HepG2 (cell line): Measurements from ENCODE around the gene MNX1. TPM values are rescaled to one million over a fixed set of nuclear protein-coding genes. Genes with fewer than 3 reads are reported as not detected.

ENCODE experiments used
- ATAC-seq: fragments of 200-7000 bp; cut with Tn5 transposase; 3 replicates; pipeline ENCODE4 v1.9.1; 2020; ENCODE audit warnings: mild to moderate bottlenecking, moderate library complexity
- BruUV-seq: library from RNA; stranded (reverse); fragments of 400-500 nt; replicated peaks from 2 replicates; lab custom pipeline; 2021; lab: Mats Ljungman, UMichigan
- CTCF ChIA-PET: fragments of 300-600 bp; formaldehyde crosslinking; extraction: SDS; loops from one replicate; lab custom pipeline; 2021; ENCODE audit warnings: low total read pairs, inconsistent platforms, low intra/inter-chr PET ratio; lab: Yijun Ruan, JAX
- POLR2A ChIA-PET: fragments of 350-600 bp; sonication (Branson Sonifier 250); formaldehyde crosslinking; loops from one replicate; lab custom pipeline; 2020; ENCODE audit warnings: antibody characterized with exemption, inconsistent platforms; lab: Yijun Ruan, JAX
- DNase-seq: peaks from one replicate; pipeline ENCODE4 v3.0.0-alpha.2; 2015; ENCODE audit warnings: low spot score
- FAIRE-seq: peaks from 3 replicates; lab custom pipeline; 2011; peaks lifted over from hg19 to GRCh38; lab: Jason Lieb, UNC
- H2AFZ ChIP-seq: one replicate; pipeline ENCODE4 v1.6.1; 2011; ENCODE audit warnings: low read length, inconsistent platforms
- H3K27ac ChIP-seq: fragments of 300-600 bp; 3 replicates; pipeline ENCODE4 v1.8.0; 2011; ENCODE audit warnings: mixed run types, mild to moderate bottlenecking, mixed read lengths, low read length, inconsistent platforms; ENCODE audit not compliant: insufficient read depth; ENCODE audit errors: extremely low read length
- H3K27me3 ChIP-seq, 2 experiments: fragments of 200-600 bp in 1 of 2; 2 replicates in 1 of 2; 3 replicates in 1 of 2; pipeline versions ENCODE4 v1.6.0 to v1.8.0; 2011; ENCODE audit warnings: low read length in 2 of 2, mild to moderate bottlenecking in 2 of 2, moderate library complexity in 2 of 2, inconsistent platforms in 1 of 2; ENCODE audit not compliant: insufficient read depth in 2 of 2, control insufficient read depth in 1 of 2
- H3K36me3 ChIP-seq, 2 experiments: fragments of 200-600 bp in 1 of 2; replicated peaks in 1 of 2; 2 replicates in 1 of 2; 3 replicates in 1 of 2; pipeline versions ENCODE4 v1.5.1 to v1.8.0; 2011; ENCODE audit warnings: low read length in 2 of 2, inconsistent platforms in 1 of 2; ENCODE audit not compliant: insufficient read depth in 2 of 2, control insufficient read depth in 1 of 2
- H3K4me1 ChIP-seq: 2 replicates; pipeline ENCODE4 v1.5.1; 2012; ENCODE audit warnings: low read length, inconsistent platforms; ENCODE audit not compliant: insufficient read depth
- H3K4me2 ChIP-seq: 2 replicates; pipeline ENCODE4 v1.6.0; 2011; ENCODE audit warnings: low read depth, low read length, inconsistent platforms
- H3K4me3 ChIP-seq, 3 experiments: fragments of 200-600 bp in 1 of 3; sonication (generic), shearing (Covaris generic) in 1 of 3; replicated peaks in 1 of 3; 2 replicates each; pipeline ENCODE4 v1.5.1; 2011 to 2016; ENCODE audit warnings: low read length in 3 of 3, inconsistent platforms in 2 of 3, low read depth in 2 of 3, mild to moderate bottlenecking in 2 of 3, control low read depth in 1 of 3, mixed read lengths in 1 of 3; ENCODE audit not compliant: insufficient read depth in 1 of 3
- H3K79me2 ChIP-seq: one replicate; pipeline ENCODE4 v1.6.1; 2011; ENCODE audit warnings: low read length, inconsistent platforms; ENCODE audit not compliant: insufficient read depth
- H3K9ac ChIP-seq: 2 replicates; pipeline ENCODE4 v1.6.0; 2011; ENCODE audit warnings: mild to moderate bottlenecking, low read depth, low read length, inconsistent platforms; ENCODE audit not compliant: insufficient read depth
- H3K9me3 ChIP-seq: 2 replicates; pipeline ENCODE4 v1.5.1; 2012; ENCODE audit warnings: mild to moderate bottlenecking, low read length
- H4K20me1 ChIP-seq: 2 replicates; pipeline ENCODE4 v1.6.0; 2011; ENCODE audit warnings: inconsistent platforms, mild to moderate bottlenecking, low read length, moderate library complexity; ENCODE audit not compliant: insufficient read depth
- ARNT2 ChIP-seq: sonication (generic); formaldehyde crosslinking; IDR thresholded peaks from 2 replicates; pipeline ENCODE4 v1.8.0; 2022; ENCODE audit warnings: mild to moderate bottlenecking, low read depth, missing genetic modification reagents, moderate library complexity
- BORCS8-MEF2B ChIP-seq: sonication (generic); formaldehyde crosslinking; IDR thresholded peaks from 2 replicates; pipeline ENCODE4 v1.8.0; 2022; ENCODE audit warnings: mild to moderate bottlenecking, missing genetic modification reagents
- CREB1 ChIP-seq, 2 experiments: fragments of 450-650 bp in 1 of 2; IDR thresholded peaks; 2 replicates each; pipeline ENCODE4 v1.6.1; 2016 to 2017; ENCODE audit warnings: control low read depth in 1 of 2, mild to moderate bottlenecking in 1 of 2, missing compliant biosample characterization in 1 of 2, missing genetic modification characterization in 1 of 2
- GFI1 ChIP-seq: sonication (generic); formaldehyde crosslinking; IDR thresholded peaks from 2 replicates; pipeline ENCODE4 v1.5.0; 2020; ENCODE audit warnings: missing genetic modification reagents, mild to moderate bottlenecking, borderline replicate concordance
- KAT7 ChIP-seq: IDR thresholded peaks from 2 replicates; pipeline ENCODE4 v1.6.1; 2018; ENCODE audit warnings: borderline replicate concordance, missing compliant biosample characterization
- KMT2A ChIP-seq: sonication (generic); formaldehyde crosslinking; IDR thresholded peaks from 2 replicates; pipeline ENCODE4 v1.4.0; 2020; ENCODE audit warnings: missing genetic modification reagents
- KMT2B ChIP-seq: IDR thresholded peaks from 2 replicates; pipeline ENCODE4 v1.6.1; 2016; ENCODE audit warnings: missing genetic modification reagents, missing compliant biosample characterization
- MXD4 ChIP-seq: IDR thresholded peaks from 2 replicates; pipeline ENCODE4 v1.6.1; 2016; ENCODE audit warnings: mild to moderate bottlenecking, missing biosample characterization, missing genetic modification reagents
- ZFAT ChIP-seq: sonication (generic); formaldehyde crosslinking; conservative IDR thresholded peaks from 2 replicates; pipeline ENCODE4 v1.8.1; 2023; ENCODE audit warnings: missing genetic modification reagents, inconsistent platforms
- ZFP1 ChIP-seq: IDR thresholded peaks from 2 replicates; pipeline ENCODE4 v1.6.1; 2016
- ZNF235 ChIP-seq: sonication (generic); formaldehyde crosslinking; IDR thresholded peaks from 2 replicates; pipeline ENCODE4 v1.8.1; 2023; ENCODE audit warnings: mild to moderate bottlenecking, missing genetic modification reagents, borderline replicate concordance
- WGBS: methylation state at CpG from one replicate; pipeline ENCODE4 v1.1.6; 2017; ENCODE audit warnings: low lambda C conversion rate; 5-methylcytosine and 5-hydroxymethylcytosine counted together
- in situ Hi-C: cut with HindIII; loops from 2 replicates; pipeline ENCODE4 v1.10.0; 2017; ENCODE audit warnings: low pct_unique_long_range_greater_than_20kb; ENCODE audit not compliant: extremely low pct_ligation_motif_present
- intact Hi-C: fragments of 100-400 bp; cut with micrococcal nuclease; formaldehyde crosslinking; loops from one replicate; pipeline ENCODE4 v1.10.0; 2022; ENCODE audit not compliant: unreplicated experiment
- polyA plus RNA-seq, 8 experiments: library from polyadenylated mRNA; depleted of rRNA in 3 of 8; stranded (reverse) in 7 of 8; unstranded in 1 of 8; fragments of >200 nt; fragmentation: Illumina TruSeq in 4 of 8; extraction: Trizol in 4 of 8; gene quantifications; 2 replicates each; pipeline versions ENCODE4 v1.2.1 to v1.2.3, GENCODE V29; 2011 to 2016; ENCODE audit warnings: low read depth in 4 of 8, missing spikeins in 1 of 8, mixed read lengths in 1 of 8; ENCODE audit not compliant: insufficient read depth in 1 of 8
- total RNA-seq, 5 experiments: library from RNA; depleted of rRNA; stranded (reverse); fragments of >200 nt; fragmentation: Illumina TruSeq; extraction: Trizol; gene quantifications; 2 replicates each; pipeline ENCODE4 v1.2.3, GENCODE V29; 2016; ENCODE audit warnings: low read depth in 1 of 5
- TF ChIP-seq, protein P1 (sequence below): sonication (generic); formaldehyde crosslinking; IDR thresholded peaks from 2 replicates; pipeline ENCODE4 v1.5.1; 2020; ENCODE audit warnings: mild to moderate bottlenecking, moderate library complexity, missing genetic modification reagents
- TF ChIP-seq, protein P2 (sequence below): sonication (generic); formaldehyde crosslinking; IDR thresholded peaks from 2 replicates; pipeline ENCODE4 v1.5.0; 2020; ENCODE audit warnings: missing genetic modification reagents
- TF ChIP-seq, protein P3 (sequence below): sonication (generic); formaldehyde crosslinking; IDR thresholded peaks from 2 replicates; pipeline ENCODE4 v1.8.1; 2023; ENCODE audit warnings: mild to moderate bottlenecking, missing genetic modification reagents, borderline replicate concordance
- TF ChIP-seq, protein P4 (sequence below): sonication (generic); formaldehyde crosslinking; IDR thresholded peaks from 2 replicates; pipeline ENCODE4 v1.4.0; 2020; ENCODE audit warnings: missing genetic modification reagents
- TF ChIP-seq, protein P5 (sequence below): sonication (generic); formaldehyde crosslinking; IDR thresholded peaks from 2 replicates; pipeline ENCODE4 v1.5.1; 2020; ENCODE audit warnings: missing genetic modification reagents, mild to moderate bottlenecking, borderline replicate concordance

The MNX1 gene
- total and polyA plus RNA-seq, 2 of the 13 experiments (the other 11 are each of a cell fraction or from before 2014, with no cell fraction given) = 0.94 to 6.1 TPM

DNA sequence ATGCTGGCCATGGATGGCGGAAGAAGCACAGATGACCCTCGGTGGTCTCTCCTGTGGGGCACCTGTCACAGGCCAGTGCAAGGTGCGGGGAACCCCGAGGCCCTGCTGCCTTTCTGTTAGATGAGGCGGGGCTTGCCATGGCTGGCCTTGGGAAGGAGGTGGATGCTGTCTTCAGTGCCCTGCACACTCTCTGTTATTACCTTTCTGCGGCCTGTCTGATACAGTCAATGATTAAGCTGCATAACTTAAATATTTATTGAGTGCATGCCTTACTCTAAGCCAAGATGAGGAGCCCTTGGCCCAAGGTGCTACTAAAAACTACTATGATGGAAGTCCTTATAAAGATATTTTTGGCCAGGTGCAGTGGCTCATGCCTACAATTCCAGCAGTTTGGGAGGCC is 36.7 kb upstream of the MNX1 start (continued):
- TF ChIP-seq, protein P1, sequence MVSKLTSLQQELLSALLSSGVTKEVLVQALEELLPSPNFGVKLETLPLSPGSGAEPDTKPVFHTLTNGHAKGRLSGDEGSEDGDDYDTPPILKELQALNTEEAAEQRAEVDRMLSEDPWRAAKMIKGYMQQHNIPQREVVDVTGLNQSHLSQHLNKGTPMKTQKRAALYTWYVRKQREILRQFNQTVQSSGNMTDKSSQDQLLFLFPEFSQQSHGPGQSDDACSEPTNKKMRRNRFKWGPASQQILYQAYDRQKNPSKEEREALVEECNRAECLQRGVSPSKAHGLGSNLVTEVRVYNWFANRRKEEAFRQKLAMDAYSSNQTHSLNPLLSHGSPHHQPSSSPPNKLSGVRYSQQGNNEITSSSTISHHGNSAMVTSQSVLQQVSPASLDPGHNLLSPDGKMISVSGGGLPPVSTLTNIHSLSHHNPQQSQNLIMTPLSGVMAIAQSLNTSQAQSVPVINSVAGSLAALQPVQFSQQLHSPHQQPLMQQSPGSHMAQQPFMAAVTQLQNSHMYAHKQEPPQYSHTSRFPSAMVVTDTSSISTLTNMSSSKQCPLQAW = no peak
- TF ChIP-seq, protein P2, sequence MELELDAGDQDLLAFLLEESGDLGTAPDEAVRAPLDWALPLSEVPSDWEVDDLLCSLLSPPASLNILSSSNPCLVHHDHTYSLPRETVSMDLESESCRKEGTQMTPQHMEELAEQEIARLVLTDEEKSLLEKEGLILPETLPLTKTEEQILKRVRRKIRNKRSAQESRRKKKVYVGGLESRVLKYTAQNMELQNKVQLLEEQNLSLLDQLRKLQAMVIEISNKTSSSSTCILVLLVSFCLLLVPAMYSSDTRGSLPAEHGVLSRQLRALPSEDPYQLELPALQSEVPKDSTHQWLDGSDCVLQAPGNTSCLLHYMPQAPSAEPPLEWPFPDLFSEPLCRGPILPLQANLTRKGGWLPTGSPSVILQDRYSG (CRISPR knock-in tag) = no peak
- TF ChIP-seq ARNT2 = no peak
- TF ChIP-seq, protein P3, sequence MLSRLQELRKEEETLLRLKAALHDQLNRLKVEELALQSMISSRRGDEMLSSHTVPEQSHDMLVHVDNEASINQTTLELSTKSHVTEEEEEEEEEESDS = no peak
- TF ChIP-seq, all 625 proteins: peak for 0

DNA sequence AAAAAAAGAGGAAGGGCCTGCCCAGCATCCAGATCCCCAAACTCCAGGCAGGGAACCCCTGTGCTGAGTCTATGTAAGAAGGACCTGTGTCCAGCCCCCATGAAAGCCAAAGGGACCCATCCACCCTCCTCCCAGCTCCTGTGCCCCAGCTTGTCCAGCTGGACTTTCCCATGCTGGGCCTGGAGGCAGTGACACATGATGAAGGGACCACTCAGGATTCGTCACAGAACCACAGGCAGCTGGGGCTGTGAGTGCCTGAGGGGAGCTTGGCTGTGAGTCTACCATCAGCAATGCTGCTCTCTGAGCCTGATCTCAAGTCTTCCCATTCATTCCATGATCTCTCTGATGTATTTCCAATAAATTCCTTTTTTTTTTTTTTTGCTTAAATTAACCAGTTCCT is 36.2 kb upstream of the MNX1 start:
- WGBS = no CpG with 5 or more reads among the region's 1 CpG
- Histone ChIP-seq H3K27ac (no peak overlapping the region), H3K9ac (no peak overlapping the region), H2AFZ (no peak overlapping the region), H3K9me3 (no peaks in the 10 kb centered on the region), H3K79me2 (no peaks in the 10 kb centered on the region), H3K4me2 (no peak overlapping the region), H3K4me3 (no peak overlapping the region), H3K4me1 (no peaks in the 10 kb centered on the region), H4K20me1 (no peaks in the 10 kb centered on the region), H3K36me3 (no peaks in the 10 kb centered on the region), H3K27me3 (peaks cover 8 to 72% of the 10 kb centered on the region in 2 experiments)
- DNase-seq (no peak), FAIRE-seq (no peak), ATAC-seq (no peak)
- BruUV-seq = no TSS peak
- intact Hi-C loops (no loop called here), in situ Hi-C loops (no loop called here)
- CTCF ChIA-PET = no interaction called here
- POLR2A ChIA-PET = no interaction called here
- TF ChIP-seq, protein P4, sequence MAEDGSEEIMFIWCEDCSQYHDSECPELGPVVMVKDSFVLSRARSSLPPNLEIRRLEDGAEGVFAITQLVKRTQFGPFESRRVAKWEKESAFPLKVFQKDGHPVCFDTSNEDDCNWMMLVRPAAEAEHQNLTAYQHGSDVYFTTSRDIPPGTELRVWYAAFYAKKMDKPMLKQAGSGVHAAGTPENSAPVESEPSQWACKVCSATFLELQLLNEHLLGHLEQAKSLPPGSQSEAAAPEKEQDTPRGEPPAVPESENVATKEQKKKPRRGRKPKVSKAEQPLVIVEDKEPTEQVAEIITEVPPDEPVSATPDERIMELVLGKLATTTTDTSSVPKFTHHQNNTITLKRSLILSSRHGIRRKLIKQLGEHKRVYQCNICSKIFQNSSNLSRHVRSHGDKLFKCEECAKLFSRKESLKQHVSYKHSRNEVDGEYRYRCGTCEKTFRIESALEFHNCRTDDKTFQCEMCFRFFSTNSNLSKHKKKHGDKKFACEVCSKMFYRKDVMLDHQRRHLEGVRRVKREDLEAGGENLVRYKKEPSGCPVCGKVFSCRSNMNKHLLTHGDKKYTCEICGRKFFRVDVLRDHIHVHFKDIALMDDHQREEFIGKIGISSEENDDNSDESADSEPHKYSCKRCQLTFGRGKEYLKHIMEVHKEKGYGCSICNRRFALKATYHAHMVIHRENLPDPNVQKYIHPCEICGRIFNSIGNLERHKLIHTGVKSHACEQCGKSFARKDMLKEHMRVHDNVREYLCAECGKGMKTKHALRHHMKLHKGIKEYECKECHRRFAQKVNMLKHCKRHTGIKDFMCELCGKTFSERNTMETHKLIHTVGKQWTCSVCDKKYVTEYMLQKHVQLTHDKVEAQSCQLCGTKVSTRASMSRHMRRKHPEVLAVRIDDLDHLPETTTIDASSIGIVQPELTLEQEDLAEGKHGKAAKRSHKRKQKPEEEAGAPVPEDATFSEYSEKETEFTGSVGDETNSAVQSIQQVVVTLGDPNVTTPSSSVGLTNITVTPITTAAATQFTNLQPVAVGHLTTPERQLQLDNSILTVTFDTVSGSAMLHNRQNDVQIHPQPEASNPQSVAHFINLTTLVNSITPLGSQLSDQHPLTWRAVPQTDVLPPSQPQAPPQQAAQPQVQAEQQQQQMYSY (CRISPR knock-in tag) = no peak
- TF ChIP-seq KMT2B (CRISPR knock-in tag) (no peak), BORCS8-MEF2B (CRISPR knock-in tag) (no peak), ZFAT (CRISPR knock-in tag) (no peak), MXD4 (CRISPR knock-in tag) (no peak), ZFP1 (CRISPR knock-in tag) (no peak), CREB1 (IDR thresholded peaks at IDR 0.05) (no peak), CREB1 (CRISPR knock-in tag; IDR thresholded peaks at IDR 0.05) (no peak), KAT7 (CRISPR knock-in tag) (no peak), GFI1 (no peak), ZNF235 (no peak), KMT2A (CRISPR knock-in tag) (no peak)
- TF ChIP-seq, protein P5, sequence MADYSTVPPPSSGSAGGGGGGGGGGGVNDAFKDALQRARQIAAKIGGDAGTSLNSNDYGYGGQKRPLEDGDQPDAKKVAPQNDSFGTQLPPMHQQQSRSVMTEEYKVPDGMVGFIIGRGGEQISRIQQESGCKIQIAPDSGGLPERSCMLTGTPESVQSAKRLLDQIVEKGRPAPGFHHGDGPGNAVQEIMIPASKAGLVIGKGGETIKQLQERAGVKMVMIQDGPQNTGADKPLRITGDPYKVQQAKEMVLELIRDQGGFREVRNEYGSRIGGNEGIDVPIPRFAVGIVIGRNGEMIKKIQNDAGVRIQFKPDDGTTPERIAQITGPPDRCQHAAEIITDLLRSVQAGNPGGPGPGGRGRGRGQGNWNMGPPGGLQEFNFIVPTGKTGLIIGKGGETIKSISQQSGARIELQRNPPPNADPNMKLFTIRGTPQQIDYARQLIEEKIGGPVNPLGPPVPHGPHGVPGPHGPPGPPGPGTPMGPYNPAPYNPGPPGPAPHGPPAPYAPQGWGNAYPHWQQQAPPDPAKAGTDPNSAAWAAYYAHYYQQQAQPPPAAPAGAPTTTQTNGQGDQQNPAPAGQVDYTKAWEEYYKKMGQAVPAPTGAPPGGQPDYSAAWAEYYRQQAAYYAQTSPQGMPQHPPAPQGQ (CRISPR knock-in tag) = no peak
